Endodermal cell (in vitro differentiated cells): Measurements from ENCODE around the gene TCF7. TPM values are rescaled to one million over a fixed set of nuclear protein-coding genes. Genes with fewer than 3 reads are reported as not detected.

Experiments
- DNase-seq: peaks from one replicate; pipeline ENCODE4 v3.0.0-alpha.2; 2017
- H3K27ac ChIP-seq: 2 replicates; pipeline ENCODE4 v1.5.1; 2013; ENCODE audit warnings: mild to moderate bottlenecking, low read depth, low read length, moderate library complexity
- H3K27me3 ChIP-seq: 2 replicates; pipeline ENCODE4 v1.6.1; 2013; ENCODE audit warnings: mild to moderate bottlenecking, low read length, moderate library complexity; ENCODE audit not compliant: insufficient read depth, control insufficient read depth, poor library complexity, severe bottlenecking
- H3K36me3 ChIP-seq: 2 replicates; pipeline ENCODE4 v1.7.0; 2013; ENCODE audit warnings: mild to moderate bottlenecking, low read length, moderate library complexity; ENCODE audit not compliant: control insufficient read depth, insufficient read depth
- H3K4me1 ChIP-seq: one replicate; pipeline ENCODE4 v1.7.0; 2013; ENCODE audit warnings: low read length; ENCODE audit not compliant: control insufficient read depth, insufficient read depth
- H3K4me3 ChIP-seq: 2 replicates; pipeline ENCODE4 v1.5.1; 2013; ENCODE audit warnings: mild to moderate bottlenecking, low read length, moderate library complexity
- H3K9ac ChIP-seq: 2 replicates; pipeline ENCODE4 v1.6.1; 2013; ENCODE audit warnings: mild to moderate bottlenecking, low read length, moderate library complexity; ENCODE audit not compliant: poor library complexity, severe bottlenecking; ENCODE audit errors: extremely low read depth
- H3K9me3 ChIP-seq: 2 replicates; pipeline ENCODE4 v1.6.1; 2013; ENCODE audit warnings: mild to moderate bottlenecking, low read length, moderate library complexity; ENCODE audit not compliant: control insufficient read depth
- H3K27ac Mint-ChIP-seq: 2 replicates; pipeline ENCODE4 v1.8.0; 2020; ENCODE audit warnings: mixed read lengths
- H3K27me3 Mint-ChIP-seq: 2 replicates; pipeline ENCODE4 v1.8.0; 2021; ENCODE audit warnings: mild to moderate bottlenecking, mixed read lengths; ENCODE audit not compliant: insufficient read depth
- H3K36me3 Mint-ChIP-seq: 2 replicates; pipeline ENCODE4 v1.8.0; 2020; ENCODE audit warnings: low read depth, mixed read lengths
- H3K4me1 Mint-ChIP-seq: 2 replicates; pipeline ENCODE4 v1.8.0; 2020; ENCODE audit warnings: mixed read lengths
- H3K4me3 Mint-ChIP-seq: 2 replicates; pipeline ENCODE4 v1.8.0; 2020; ENCODE audit warnings: mild to moderate bottlenecking, moderate library complexity, mixed read lengths
- H3K9me3 Mint-ChIP-seq: 2 replicates; pipeline ENCODE4 v1.8.0; 2020; ENCODE audit warnings: mild to moderate bottlenecking, mixed read lengths
- WGBS, 2 experiments: methylation state at CpG; one replicate each; pipeline versions ENCODE4 v1.1.5 to v1.1.7; 2013; ENCODE audit warnings: missing lambda C conversion rate in 2 of 2, mixed read lengths in 1 of 2; ENCODE audit not compliant: insufficient coverage in 1 of 2, insufficient read length in 1 of 2; 5-methylcytosine and 5-hydroxymethylcytosine counted together
- total RNA-seq, 2 donors: library from RNA; stranded (reverse); fragmentation: NEBNext Ultra II Directional in 1 of 2; extraction: Animal tissue kit (Norgen Biotek cat#: 25700) in 1 of 2; gene quantifications; 2 replicates in 1 of 2; 3 replicates in 1 of 2; pipeline ENCODE4 v1.2.1, GENCODE V29; 2021
- TF ChIP-seq, protein P1 (sequence below): fragments of 200-600 bp; sonication (generic); conservative IDR thresholded peaks from 2 replicates; pipeline ENCODE4 v1.5.0; 2021; ENCODE audit warnings: antibody characterized with exemption, mild to moderate bottlenecking

TCF7 gene
- total RNA-seq, 2 donors from 2014 or later, result 14.9 to 19.4 TPM

DNA sequence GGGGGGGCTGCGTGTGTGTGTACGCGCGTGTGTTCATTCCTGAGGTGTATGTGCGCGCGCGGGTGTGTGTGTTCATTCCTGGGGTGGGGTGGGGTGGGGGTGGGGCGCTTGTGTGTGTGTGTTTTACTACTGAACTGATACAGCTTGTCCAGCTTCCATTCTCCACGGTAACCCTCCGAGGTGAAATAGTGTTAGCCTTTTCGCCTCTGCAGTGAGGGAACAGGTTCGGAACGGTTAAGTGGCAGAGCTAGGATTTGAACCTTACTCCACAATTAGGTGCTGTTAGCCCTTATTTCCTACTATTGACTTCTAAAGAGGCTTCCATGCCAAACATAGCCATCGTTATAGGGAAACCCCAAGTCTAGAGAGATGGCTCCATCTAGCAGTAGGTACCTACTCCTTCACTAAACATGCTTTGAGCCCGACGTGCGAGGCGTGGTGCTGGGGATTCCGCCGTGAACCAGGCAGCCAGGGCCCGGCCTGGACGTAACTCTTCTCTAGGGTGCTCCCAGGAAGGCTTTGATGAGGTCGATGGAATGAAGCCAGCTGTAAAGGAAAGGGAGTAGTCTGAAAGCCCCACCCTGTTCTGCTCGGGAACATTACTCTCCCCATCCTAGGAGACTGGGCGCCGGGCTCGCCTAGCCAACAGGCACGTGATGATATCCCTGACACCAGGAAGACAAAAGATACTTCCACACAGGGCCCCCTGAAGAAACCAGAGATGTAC is 63.1 kb downstream of the TCF7 start:
- DNase-seq, result peak; percentile 58
- 45 to 69% methylated on average over 20 to 29 of the region's 29 CpGs for WGBS, 2 experiments
- Histone ChIP-seq H3K9me3 (no peaks in the 10 kb centered on the region), H3K4me1 (no peaks in the 10 kb centered on the region), H3K9ac (peak overlapping the region; percentile 99), H3K27me3 (no peaks in the 10 kb centered on the region), H3K36me3 (peaks cover 13% of the 10 kb centered on the region), H3K27ac (peak overlapping the region; percentile 99), H3K4me3 (peak overlapping the region; percentile 98)
- Mint-ChIP-seq H3K4me1 (peaks cover 15% of the 10 kb centered on the region), H3K36me3 (peaks cover 15% of the 10 kb centered on the region), H3K9me3 (no peaks in the 10 kb centered on the region), H3K27me3 (no peaks in the 10 kb centered on the region), H3K4me3 (peak overlapping the region; percentile 98), H3K27ac (peak overlapping the region; percentile 98)
- TF ChIP-seq, protein P1, sequence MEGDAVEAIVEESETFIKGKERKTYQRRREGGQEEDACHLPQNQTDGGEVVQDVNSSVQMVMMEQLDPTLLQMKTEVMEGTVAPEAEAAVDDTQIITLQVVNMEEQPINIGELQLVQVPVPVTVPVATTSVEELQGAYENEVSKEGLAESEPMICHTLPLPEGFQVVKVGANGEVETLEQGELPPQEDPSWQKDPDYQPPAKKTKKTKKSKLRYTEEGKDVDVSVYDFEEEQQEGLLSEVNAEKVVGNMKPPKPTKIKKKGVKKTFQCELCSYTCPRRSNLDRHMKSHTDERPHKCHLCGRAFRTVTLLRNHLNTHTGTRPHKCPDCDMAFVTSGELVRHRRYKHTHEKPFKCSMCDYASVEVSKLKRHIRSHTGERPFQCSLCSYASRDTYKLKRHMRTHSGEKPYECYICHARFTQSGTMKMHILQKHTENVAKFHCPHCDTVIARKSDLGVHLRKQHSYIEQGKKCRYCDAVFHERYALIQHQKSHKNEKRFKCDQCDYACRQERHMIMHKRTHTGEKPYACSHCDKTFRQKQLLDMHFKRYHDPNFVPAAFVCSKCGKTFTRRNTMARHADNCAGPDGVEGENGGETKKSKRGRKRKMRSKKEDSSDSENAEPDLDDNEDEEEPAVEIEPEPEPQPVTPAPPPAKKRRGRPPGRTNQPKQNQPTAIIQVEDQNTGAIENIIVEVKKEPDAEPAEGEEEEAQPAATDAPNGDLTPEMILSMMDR, result no peak

DNA sequence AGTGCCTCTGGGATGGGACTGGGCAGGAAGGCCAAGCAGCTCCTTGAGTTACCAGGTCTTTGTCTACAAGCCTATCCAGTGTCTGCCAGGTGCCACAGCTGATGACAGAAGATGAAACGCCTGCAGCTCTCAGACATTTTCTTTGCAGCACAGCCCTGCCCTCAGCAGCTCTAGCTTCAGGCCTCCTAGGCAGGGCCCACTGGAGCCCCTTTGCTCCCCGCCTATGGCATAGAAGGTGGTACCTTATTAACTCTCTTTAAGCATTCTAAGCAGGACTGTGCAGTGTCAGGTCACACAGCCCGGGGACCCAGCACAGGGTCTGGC is 63.6 kb downstream of the TCF7 start:
- no peak overlapping the region for H3K27ac ChIP-seq
- no peak overlapping the region for H3K9ac ChIP-seq
- WGBS, 2 experiments, result 86 to 93% methylated on average over 2 to 3 of the region's 3 CpGs
- DNase-seq, result no peak
- TF ChIP-seq, protein P1, result no peak
- H3K4me3 Mint-ChIP-seq, result peak overlapping the region; percentile 98
- no peaks in the 10 kb centered on the region for H3K27me3 ChIP-seq
- peaks cover 9% of the 10 kb centered on the region for H3K36me3 ChIP-seq
- peaks cover 11% of the 10 kb centered on the region for H3K36me3 Mint-ChIP-seq
- no peaks in the 10 kb centered on the region for H3K9me3 Mint-ChIP-seq
- no peaks in the 10 kb centered on the region for H3K4me1 ChIP-seq
- H3K27me3 Mint-ChIP-seq, result no peaks in the 10 kb centered on the region
- no peaks in the 10 kb centered on the region for H3K9me3 ChIP-seq
- H3K4me3 ChIP-seq, result peak overlapping the region; percentile 98
- H3K27ac Mint-ChIP-seq, result peak overlapping the region; percentile 98
- H3K4me1 Mint-ChIP-seq, result peaks cover 15% of the 10 kb centered on the region

GRCh38 chr5:134183481-134183880 is 69.0 kb downstream of the TCF7 start:
- H3K27ac ChIP-seq, result no peak overlapping the region
- H3K9ac ChIP-seq, result no peak overlapping the region
- no peak overlapping the region for H3K4me3 ChIP-seq
- H3K27me3 ChIP-seq, result no peaks in the 10 kb centered on the region
- Mint-ChIP-seq H3K4me1 (no peaks in the 10 kb centered on the region), H3K27ac (no peak overlapping the region), H3K4me3 (no peak overlapping the region), H3K27me3 (no peaks in the 10 kb centered on the region), H3K9me3 (no peaks in the 10 kb centered on the region), H3K36me3 (no peaks in the 10 kb centered on the region)
- H3K36me3 ChIP-seq, result no peaks in the 10 kb centered on the region
- no peaks in the 10 kb centered on the region for H3K9me3 ChIP-seq
- H3K4me1 ChIP-seq, result no peaks in the 10 kb centered on the region
- no peak for DNase-seq
- TF ChIP-seq, protein P1, result no peak
